ENCODE measurements around the gene BAX. TPM values are rescaled to one million over a fixed set of nuclear protein-coding genes. Genes with fewer than 3 reads are reported as not detected.
"Not testable (repeated sequence)": the region's sequence is repeated elsewhere in the genome, so short reads cannot be mapped to it uniquely, and the experiment has no call there.

Gene BAX
- total RNA-seq, 4 donors from 2014 or later, result 28.2 to 74.4 (median 41.2) TPM

GRCh38 chr19:48925240-48925843 lies 29.3 kb upstream of the BAX start:
- H3K9me3 ChIP-seq, result no peaks in the 10 kb centered on the region
- TF ChIP-seq CTCF (IDR thresholded peaks at IDR 0.05) (no peak), POLR2A (IDR thresholded peaks at IDR 0.05) (no peak)
- no peak for DNase-seq
- intact Hi-C loops (cut with DNase I), result no loop called here
- H3K36me3 ChIP-seq, result peaks cover 12 to 18% of the 10 kb centered on the region in 2 donors
- H3K4me3 ChIP-seq (replicated peaks in 1 of 3), result no peak overlapping the region
- no peak overlapping the region for H3K27ac ChIP-seq
- no peaks in the 10 kb centered on the region for H3K27me3 ChIP-seq
- no peaks in the 10 kb centered on the region for H3K4me1 ChIP-seq
- WGBS, 2 donors, result 81 to 85% methylated on average over 11 of the region's 11 CpGs

- peaks cover 9 to 17% of the 10 kb centered on the region in 2 donors for H3K36me3 ChIP-seq
- H3K4me3 ChIP-seq (replicated peaks in 1 of 3); intact Hi-C loops (cut with DNase I); H3K27me3 ChIP-seq; H3K27ac ChIP-seq; H3K9me3 ChIP-seq; H3K4me1 ChIP-seq; DNase-seq: not testable (repeated sequence)
- 82 to 86% methylated on average over 8 of the region's 8 CpGs for WGBS, 2 donors
These were observed 28.8 kb upstream of the BAX start for GRCh38 chr19:48925890-48926289.

GRCh38 chr19:48926909-48927308 lies 27.8 kb upstream of the BAX start:
- TF ChIP-seq CTCF (IDR thresholded peaks at IDR 0.05) (no peak), POLR2A (IDR thresholded peaks at IDR 0.05) (no peak)
- intact Hi-C loops (cut with DNase I), result no loop called here
- H3K27ac ChIP-seq, result no peak overlapping the region
- H3K4me1 ChIP-seq, result no peaks in the 10 kb centered on the region
- H3K36me3 ChIP-seq, result peaks cover 0 to 9% of the 10 kb centered on the region in 2 donors
- H3K4me3 ChIP-seq (replicated peaks in 1 of 3), result no peak overlapping the region
- WGBS, 2 donors, result 36 to 54% methylated on average over 10 of the region's 10 CpGs
- DNase-seq, result no peak
- no peaks in the 10 kb centered on the region for H3K27me3 ChIP-seq
- no peaks in the 10 kb centered on the region for H3K9me3 ChIP-seq

- WGBS, 2 donors, result 84 to 89% methylated on average over 17 of the region's 17 CpGs
- H3K27ac ChIP-seq; H3K4me1 ChIP-seq; H3K27me3 ChIP-seq; H3K4me3 ChIP-seq (replicated peaks in 1 of 3); H3K36me3 ChIP-seq; H3K9me3 ChIP-seq; DNase-seq; intact Hi-C loops (cut with DNase I): not testable (repeated sequence)
These were observed 27.0 kb upstream of the BAX start for GRCh38 chr19:48927692-48928091.

GRCh38 chr19:48928164-48929025 lies 26.3 kb upstream of the BAX start:
- peaks cover 0 to 3% of the 10 kb centered on the region in 2 donors for H3K4me1 ChIP-seq
- no peak overlapping the region for H3K4me3 ChIP-seq (replicated peaks in 1 of 3)
- intact Hi-C loops (cut with DNase I), result no loop called here
- H3K27ac ChIP-seq, result no peak overlapping the region
- DNase-seq, result no peak
- H3K36me3 ChIP-seq, result peaks cover 0 to 2% of the 10 kb centered on the region in 2 donors
- no peak for TF ChIP-seq POLR2A (IDR thresholded peaks at IDR 0.05)
- TF ChIP-seq CTCF (IDR thresholded peaks at IDR 0.05), result no peak
- no peaks in the 10 kb centered on the region for H3K27me3 ChIP-seq
- H3K9me3 ChIP-seq, result no peaks in the 10 kb centered on the region
- WGBS, 2 donors, result 78 to 83% methylated on average over 15 of the region's 15 CpGs

GRCh38 chr19:48933382-48933932 lies 21.2 kb upstream of the BAX start, which contains the start of gene DHDH:
Gene DHDH (plus strand): TSS chr19:48933699. CDS start chr19:48933722, 23 bp downstream.
- peak; percentile 76 to 78 for DNase-seq
- H3K4me3 ChIP-seq (replicated peaks in 1 of 3), result peak within 1 kb of the TSS in 1 of 3 donors; percentile 25
- H3K36me3 ChIP-seq, result no peaks in the 10 kb centered on the region
- H3K27me3 ChIP-seq, result no peaks in the 10 kb centered on the region
- H3K27ac ChIP-seq, result no peak within 1 kb of the TSS
- intact Hi-C loops (cut with DNase I), result no loop called here
- 1 to 3% methylated on average over 37 to 43 of the region's 43 CpGs for WGBS, 2 donors
- H3K9me3 ChIP-seq, result no peaks in the 10 kb centered on the region
- peaks cover 0 to 7% of the 10 kb centered on the region in 2 donors for H3K4me1 ChIP-seq
- no peak for TF ChIP-seq CTCF (IDR thresholded peaks at IDR 0.05)
- no peak for TF ChIP-seq POLR2A (IDR thresholded peaks at IDR 0.05)
